Kidney (tissue), 14 donors: ENCODE results near the gene SERINC1. TPM values are rescaled to one million over a fixed set of nuclear protein-coding genes. Genes with fewer than 3 reads are reported as not detected.

Experiments used
- DNase-seq, 5 donors: peaks; one replicate each; pipeline ENCODE4 v3.0.0-alpha.2; 2013 to 2020
- FAIRE-seq: peaks from 2 replicates; lab custom pipeline; 2012; peaks lifted over from hg19 to GRCh38; lab: Jason Lieb, UNC
- H3K27ac ChIP-seq, 2 donors: one replicate each; pipeline ENCODE4 v1.7.0; 2013; ENCODE audit warnings: low read depth in 2 of 2, low read length in 2 of 2, inconsistent platforms in 1 of 2
- H3K27me3 ChIP-seq: one replicate; pipeline ENCODE4 v1.7.1; 2013; ENCODE audit warnings: low read length, inconsistent platforms; ENCODE audit not compliant: control insufficient read depth, insufficient read depth
- H3K36me3 ChIP-seq, 3 donors: one replicate each; pipeline versions ENCODE4 v1.7.0 to v1.7.1; 2013; ENCODE audit warnings: low read length in 3 of 3, control low read depth in 1 of 3, inconsistent platforms in 1 of 3; ENCODE audit not compliant: insufficient read depth in 3 of 3, control insufficient read depth in 2 of 3
- H3K4me1 ChIP-seq, 3 donors: one replicate each; pipeline versions ENCODE4 v1.7.0 to v1.7.1; 2013; ENCODE audit warnings: low read length in 3 of 3, inconsistent platforms in 1 of 3, low read depth in 1 of 3; ENCODE audit not compliant: control insufficient read depth in 2 of 3, insufficient read depth in 2 of 3
- H3K4me3 ChIP-seq, 3 donors: one replicate each; pipeline versions ENCODE4 v1.7.0 to v1.8.1; 2013; ENCODE audit warnings: low read length in 3 of 3, control low read depth in 1 of 3, inconsistent platforms in 1 of 3
- H3K9ac ChIP-seq, 3 donors: one replicate each; pipeline versions ENCODE4 v1.7.0 to v1.7.1; 2013; ENCODE audit warnings: low read length in 3 of 3, control low read depth in 1 of 3, inconsistent platforms in 1 of 3
- H3K9me3 ChIP-seq, 3 donors: one replicate each; pipeline versions ENCODE4 v1.7.0 to v1.7.1; 2013; ENCODE audit warnings: low read length in 3 of 3, control low read depth in 1 of 3, inconsistent platforms in 1 of 3; ENCODE audit not compliant: control insufficient read depth in 2 of 3, insufficient read depth in 1 of 3
- CTCF ChIP-seq: IDR thresholded peaks from 3 replicates; pipeline ENCODE4 v1.5.1; 2012; ENCODE audit warnings: mild to moderate bottlenecking, moderate library complexity, borderline replicate concordance; ENCODE audit not compliant: insufficient read depth; ENCODE audit errors: extremely low read depth
- intact Hi-C: fragments of 100-400 bp; cut with DNase I; formaldehyde crosslinking; loops from one replicate; pipeline ENCODE4 v1.11.1; 2022
- polyA plus RNA-seq: library from polyadenylated mRNA; stranded (reverse); fragments of 350-450 nt; fragmentation: Illumina TruSeq; extraction: RNeasy Lipid Tissue Mini Kit (QIAGEN cat#74804); gene quantifications from one replicate; pipeline ENCODE4 v1.2.3, GENCODE V29; 2014; ENCODE audit warnings: low read depth, low replicate concordance; ENCODE audit not compliant: insufficient read depth
- total RNA-seq: library from RNA; stranded (reverse); fragmentation: NEBNext Ultra II Directional; extraction: Animal tissue kit (Norgen Biotek cat#: 25700); gene quantifications from one replicate; pipeline ENCODE4 v1.2.1, GENCODE V29; 2021
- donor health status: control.
- donor health status: control.
- donor health status: control.
- donor health status: control.
- donor health status: control.
- donor health status: DM: yes; HTN: yes; CAD: no.
- donor health status: Normal renal cell carcinoma (clear cell type).

SERINC1 gene
- total and polyA plus RNA-seq, 2 donors from 2014 or later: 130 to 214 TPM

GRCh38 chr6:122426597-122426996 is 45.0 kb downstream of the SERINC1 start:
- DNase-seq: no peak
- Histone ChIP-seq H3K9ac (no peak overlapping the region), H3K9me3 (no peaks in the 10 kb centered on the region), H3K27ac (no peak overlapping the region), H3K27me3 (no peaks in the 10 kb centered on the region), H3K4me3 (no peak overlapping the region), H3K4me1 (no peaks in the 10 kb centered on the region), H3K36me3 (peaks cover under 1 to 10% (median 2%) of the 10 kb centered on the region in 3 donors)
- no peak for TF ChIP-seq CTCF
- intact Hi-C loops: no loop called here
- no peak for FAIRE-seq

- intact Hi-C loops: no loop called here
- Histone ChIP-seq H3K27me3 (no peaks in the 10 kb centered on the region), H3K4me1 (no peaks in the 10 kb centered on the region), H3K9me3 (no peaks in the 10 kb centered on the region), H3K9ac (no peak overlapping the region), H3K4me3 (no peak overlapping the region), H3K27ac (no peak overlapping the region), H3K36me3 (peaks cover 0 to 10% (median 5%) of the 10 kb centered on the region in 3 donors)
- FAIRE-seq (no peak), DNase-seq (no peak)
- TF ChIP-seq CTCF: no peak
Observed at GRCh38 chr6:122423734-122424133, 47.9 kb downstream of the SERINC1 start.

GRCh38 chr6:122422614-122423267 is 48.9 kb downstream of the SERINC1 start:
- no peaks in the 10 kb centered on the region for H3K4me1 ChIP-seq
- DNase-seq (no peak), FAIRE-seq (peak; percentile 19)
- intact Hi-C loops: no loop called here
- no peaks in the 10 kb centered on the region for H3K27me3 ChIP-seq
- H3K27ac ChIP-seq: no peak overlapping the region
- H3K9ac ChIP-seq: no peak overlapping the region
- no peak for TF ChIP-seq CTCF
- H3K9me3 ChIP-seq: no peaks in the 10 kb centered on the region
- no peak overlapping the region for H3K4me3 ChIP-seq
- H3K36me3 ChIP-seq: peaks cover 0 to 10% (median 5%) of the 10 kb centered on the region in 3 donors
